ENCODE measurements around the gene LHFPL2.

Gene LHFPL2

GRCh38 chr5:78505860-78506259 is 142.7 kb downstream of the LHFPL2 start:
- no peak for DNase-seq

DNA sequence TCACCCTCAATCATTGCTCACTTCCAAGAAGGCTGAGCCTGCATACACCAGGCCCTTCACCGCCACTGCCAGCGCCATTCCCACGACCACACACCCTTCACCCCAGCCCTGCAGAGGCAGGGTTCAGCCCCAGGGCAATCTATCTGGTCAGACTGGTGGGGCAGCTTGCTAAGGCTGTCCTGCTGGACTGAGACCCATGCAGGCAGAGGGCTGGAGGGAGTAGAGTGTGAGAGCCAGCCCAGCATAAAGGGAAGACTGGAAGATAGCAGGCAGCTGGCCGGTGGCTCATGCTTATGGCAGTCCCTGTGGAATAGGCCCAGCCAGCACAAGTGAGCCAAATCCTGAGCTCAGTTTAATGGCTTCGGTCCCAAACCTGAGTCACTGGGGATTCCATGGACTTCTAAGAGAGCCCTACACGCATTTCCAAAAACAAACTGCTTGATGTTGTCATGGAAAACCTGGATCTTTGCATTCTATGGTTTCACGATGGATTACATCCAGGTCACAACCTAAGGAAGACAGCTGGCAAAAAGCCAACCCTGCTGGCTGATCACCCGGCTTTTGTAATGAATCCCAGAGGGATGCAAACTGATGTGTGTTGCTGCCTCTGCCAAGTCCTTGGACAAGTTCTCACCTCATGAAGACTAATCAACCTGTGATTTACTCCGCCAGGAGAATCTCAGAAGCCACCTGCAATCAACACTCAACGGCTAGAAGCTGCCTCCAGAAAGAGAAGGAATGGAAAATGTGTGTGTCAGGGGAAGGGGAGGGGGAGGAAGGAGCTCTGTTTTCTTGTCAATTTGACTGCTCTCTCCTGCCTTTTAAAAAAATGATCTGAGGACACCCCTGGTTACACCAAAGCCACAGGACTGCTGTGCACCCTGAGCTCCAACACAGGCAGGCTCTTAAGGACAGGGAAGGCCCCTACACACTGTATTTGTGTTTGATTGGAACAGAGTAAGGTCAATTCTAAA is 143.6 kb downstream of the LHFPL2 start:
- peak in 55 of 58 donors; percentile 22 to 88 (median 72) for DNase-seq

- DNase-seq, result no peak
Measured at GRCh38 chr5:78503958-78504653, 144.5 kb downstream of the LHFPL2 start.

GRCh38 chr5:78501411-78502352 is 146.9 kb downstream of the LHFPL2 start:
- DNase-seq, result no peak

DNA sequence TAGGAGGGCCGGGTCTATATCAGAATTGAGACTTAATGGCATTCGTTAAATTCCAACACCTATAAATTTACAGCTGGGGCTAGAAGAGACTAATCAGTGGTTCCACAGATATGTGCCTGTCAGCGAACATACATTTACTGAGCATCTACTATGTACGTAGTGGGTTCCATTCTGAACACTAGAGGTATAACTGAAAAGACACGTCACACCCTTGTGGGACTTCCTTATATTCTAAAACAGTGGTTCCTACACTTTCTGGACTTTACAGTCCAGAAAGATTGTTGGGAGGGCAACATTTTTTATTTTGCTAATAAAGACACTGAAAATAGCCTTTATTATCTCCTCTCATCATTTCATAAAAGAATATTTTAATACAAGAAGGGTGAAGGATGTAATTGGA is 147.7 kb downstream of the LHFPL2 start:
- DNase-seq, result no peak

GRCh38 chr5:78500028-78500427 is 148.5 kb downstream of the LHFPL2 start:
- no peak for DNase-seq

- no peak for DNase-seq
Measured at GRCh38 chr5:78499485-78499884, 149.1 kb downstream of the LHFPL2 start.

- DNase-seq, result peak in 14 of 58 donors; percentile 9 to 57 (median 30)
Measured at GRCh38 chr5:78497573-78498533, 150.7 kb downstream of the LHFPL2 start.

DNA sequence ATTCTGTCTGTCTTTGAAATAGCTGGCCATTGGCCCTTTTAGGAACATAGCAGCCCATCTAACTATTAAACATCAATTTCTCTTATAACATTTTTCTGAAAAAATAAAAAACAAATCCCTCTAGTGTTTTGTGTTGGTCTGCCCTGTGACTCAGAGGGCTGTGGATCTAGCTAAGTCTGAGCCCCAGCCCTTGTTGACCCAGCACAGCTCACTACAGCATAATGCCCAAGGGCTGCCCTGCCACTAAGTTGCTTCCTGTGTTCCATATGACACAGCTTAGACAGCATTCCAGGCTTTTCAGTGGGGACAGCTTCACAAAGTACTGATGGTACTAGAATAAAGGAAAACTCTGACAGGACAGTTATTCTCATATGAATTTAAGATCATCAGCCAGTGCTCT is 152.2 kb downstream of the LHFPL2 start:
- no peak for DNase-seq

- no peak for DNase-seq
Measured at GRCh38 chr5:78495800-78496199, 152.8 kb downstream of the LHFPL2 start.

DNA sequence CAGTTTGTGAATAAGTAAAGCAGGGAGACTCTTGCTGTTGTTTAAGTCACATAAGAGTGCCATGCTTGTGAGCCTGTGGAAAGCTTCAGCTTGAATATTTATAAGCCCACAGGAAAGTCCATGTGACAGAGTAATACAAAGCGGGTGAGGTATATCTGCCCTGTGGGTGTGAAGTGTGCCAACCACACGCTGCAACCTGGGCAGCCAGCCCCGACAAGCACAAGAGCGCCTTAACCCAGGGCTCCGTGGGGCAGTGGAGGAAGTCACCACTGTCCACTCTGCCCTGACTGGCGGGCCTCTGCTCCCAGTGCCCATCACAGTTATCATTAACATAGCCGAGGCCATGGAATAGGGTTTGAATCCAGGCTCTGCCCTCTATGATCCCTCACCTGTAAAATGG is 155.9 kb downstream of the LHFPL2 start:
- DNase-seq, result no peak

- no peak for DNase-seq
Measured at GRCh38 chr5:78492224-78492623, 156.3 kb downstream of the LHFPL2 start.

GRCh38 chr5:78490709-78491485 is 157.7 kb downstream of the LHFPL2 start:
- no peak for DNase-seq

DNA sequence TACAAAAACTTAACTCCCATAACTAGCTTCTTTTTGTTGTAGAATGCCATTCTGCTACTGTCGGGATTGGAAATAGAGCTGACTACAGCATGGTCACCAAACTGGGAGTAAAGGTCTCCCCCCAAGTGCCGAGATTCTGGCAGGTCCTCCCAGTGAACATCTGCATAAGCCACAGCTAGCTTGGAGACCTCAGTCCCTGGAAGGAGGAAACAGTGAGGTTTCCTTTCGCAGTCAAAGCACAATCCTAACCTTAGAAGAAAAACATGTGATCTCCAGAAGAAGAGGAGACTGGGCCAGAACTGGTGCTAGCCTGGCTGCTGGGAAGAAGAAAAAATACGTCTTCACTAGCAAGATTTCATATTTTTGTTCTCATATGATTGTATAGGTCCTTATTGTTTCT is 160.7 kb downstream of the LHFPL2 start:
- DNase-seq, result no peak

GRCh38 chr5:78486218-78486617 is 162.4 kb downstream of the LHFPL2 start:
- no peak for DNase-seq

- DNase-seq, result no peak
Measured at GRCh38 chr5:78483809-78484521, 164.6 kb downstream of the LHFPL2 start.

DNA sequence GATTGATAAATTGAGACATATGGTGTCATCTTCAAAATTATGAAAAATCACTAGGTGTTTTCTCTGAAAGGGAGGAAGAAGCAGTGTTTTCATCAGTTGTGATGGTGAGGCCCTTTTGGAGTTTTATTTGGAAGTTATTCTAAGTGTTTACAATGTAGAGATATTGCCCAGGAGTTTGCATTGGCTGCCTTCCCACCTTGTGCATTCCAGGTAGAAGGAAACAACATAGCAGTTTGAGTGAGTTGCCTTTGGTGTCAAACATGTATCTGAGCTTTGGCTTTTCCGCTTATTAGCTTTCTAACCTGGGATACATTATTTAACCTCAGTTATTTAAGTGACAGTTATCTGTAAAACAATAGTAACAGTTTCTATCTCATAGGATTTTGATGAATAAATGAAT is 165.6 kb downstream of the LHFPL2 start:
- no peak for DNase-seq

GRCh38 chr5:78476795-78477194 is 171.8 kb downstream of the LHFPL2 start:
- no peak for DNase-seq

DNA sequence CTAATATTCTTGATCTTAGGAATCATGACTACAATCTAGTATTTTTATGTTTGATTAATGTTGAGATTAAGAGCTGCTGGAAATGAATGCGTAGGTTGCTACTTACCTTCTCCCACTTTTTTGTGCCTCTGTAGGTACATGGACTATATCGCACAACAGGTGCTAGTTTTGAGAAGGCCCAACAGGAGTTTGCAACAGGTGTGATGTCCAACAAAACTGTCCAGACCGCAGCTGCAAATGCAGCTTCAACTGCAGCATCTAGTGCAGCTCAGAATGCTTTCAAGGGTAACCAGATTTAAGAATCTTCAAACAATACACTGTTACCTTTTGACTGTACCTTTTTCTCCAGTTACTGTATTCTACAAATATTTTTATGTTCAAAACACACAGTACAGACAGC is 173.2 kb downstream of the LHFPL2 start:
- no peak for DNase-seq

Data from anterior cingulate cortex (tissue), 58 donors.